GM12874 (cell line): ENCODE measurements around the gene SEMA6C.

ENCODE experiments used
- TF ChIP-seq, protein P1 (sequence below): IDR thresholded peaks from 2 replicates; pipeline ENCODE4 v1.5.1; 2011; ENCODE audit warnings: low read depth, mild to moderate bottlenecking, control low read depth, low read length, moderate library complexity; ENCODE audit not compliant: insufficient read depth

SEMA6C gene

GRCh38 chr1:151165281-151165737, 18.9 kb upstream of the SEMA6C start:
- TF ChIP-seq, protein P1, sequence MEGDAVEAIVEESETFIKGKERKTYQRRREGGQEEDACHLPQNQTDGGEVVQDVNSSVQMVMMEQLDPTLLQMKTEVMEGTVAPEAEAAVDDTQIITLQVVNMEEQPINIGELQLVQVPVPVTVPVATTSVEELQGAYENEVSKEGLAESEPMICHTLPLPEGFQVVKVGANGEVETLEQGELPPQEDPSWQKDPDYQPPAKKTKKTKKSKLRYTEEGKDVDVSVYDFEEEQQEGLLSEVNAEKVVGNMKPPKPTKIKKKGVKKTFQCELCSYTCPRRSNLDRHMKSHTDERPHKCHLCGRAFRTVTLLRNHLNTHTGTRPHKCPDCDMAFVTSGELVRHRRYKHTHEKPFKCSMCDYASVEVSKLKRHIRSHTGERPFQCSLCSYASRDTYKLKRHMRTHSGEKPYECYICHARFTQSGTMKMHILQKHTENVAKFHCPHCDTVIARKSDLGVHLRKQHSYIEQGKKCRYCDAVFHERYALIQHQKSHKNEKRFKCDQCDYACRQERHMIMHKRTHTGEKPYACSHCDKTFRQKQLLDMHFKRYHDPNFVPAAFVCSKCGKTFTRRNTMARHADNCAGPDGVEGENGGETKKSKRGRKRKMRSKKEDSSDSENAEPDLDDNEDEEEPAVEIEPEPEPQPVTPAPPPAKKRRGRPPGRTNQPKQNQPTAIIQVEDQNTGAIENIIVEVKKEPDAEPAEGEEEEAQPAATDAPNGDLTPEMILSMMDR, result no peak

DNA sequence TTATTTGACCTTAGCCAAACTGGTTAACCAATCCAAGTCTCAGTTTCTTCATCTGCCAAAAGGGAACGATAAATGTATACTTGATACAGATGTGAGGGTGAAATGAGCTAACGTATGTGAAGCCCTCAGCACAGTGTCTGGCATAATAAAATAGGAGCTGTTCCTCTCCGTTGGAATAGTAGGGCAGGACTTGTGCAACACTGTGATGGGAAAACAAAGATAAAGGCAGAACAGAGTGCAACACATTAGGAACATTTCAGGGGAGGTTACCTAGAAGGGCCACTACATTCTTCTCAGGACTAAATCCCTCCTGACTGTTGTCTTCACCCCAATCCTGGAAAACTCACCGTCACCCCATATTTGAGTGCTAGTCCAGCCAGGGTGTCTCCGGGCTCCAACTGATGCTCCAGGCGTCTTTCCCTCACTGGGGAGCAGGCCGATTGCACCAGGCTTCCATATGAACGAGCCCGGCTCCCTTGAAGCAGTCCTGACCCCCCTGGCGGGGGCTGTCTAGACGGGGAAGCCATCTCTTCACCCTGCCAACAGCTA, 18.4 kb upstream of the SEMA6C start:
- TF ChIP-seq, protein P1, result no peak

DNA sequence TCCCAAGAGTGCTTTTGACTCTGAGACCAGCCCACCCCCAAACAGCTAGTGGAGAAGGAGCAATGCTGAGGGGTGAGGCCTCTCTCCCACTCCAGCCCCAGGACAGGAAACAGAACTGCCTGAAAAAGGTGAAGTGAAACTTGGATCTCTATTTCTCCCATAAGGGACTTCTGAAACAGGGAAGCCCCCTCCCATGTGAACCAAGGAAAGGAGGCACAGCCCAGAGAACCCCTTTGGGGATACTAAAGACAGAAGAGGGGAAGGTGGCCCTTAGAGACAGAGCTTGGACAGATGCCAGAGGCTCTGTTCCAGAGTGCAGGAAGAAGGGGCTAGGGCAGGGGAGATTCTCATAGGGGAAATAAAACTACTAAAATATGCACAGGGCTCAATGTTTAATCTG, 12.9 kb upstream of the SEMA6C start:
- TF ChIP-seq, protein P1, result no peak

- TF ChIP-seq, protein P1, result no peak
Measured at GRCh38 chr1:151158751-151159251, 12.4 kb upstream of the SEMA6C start.

DNA sequence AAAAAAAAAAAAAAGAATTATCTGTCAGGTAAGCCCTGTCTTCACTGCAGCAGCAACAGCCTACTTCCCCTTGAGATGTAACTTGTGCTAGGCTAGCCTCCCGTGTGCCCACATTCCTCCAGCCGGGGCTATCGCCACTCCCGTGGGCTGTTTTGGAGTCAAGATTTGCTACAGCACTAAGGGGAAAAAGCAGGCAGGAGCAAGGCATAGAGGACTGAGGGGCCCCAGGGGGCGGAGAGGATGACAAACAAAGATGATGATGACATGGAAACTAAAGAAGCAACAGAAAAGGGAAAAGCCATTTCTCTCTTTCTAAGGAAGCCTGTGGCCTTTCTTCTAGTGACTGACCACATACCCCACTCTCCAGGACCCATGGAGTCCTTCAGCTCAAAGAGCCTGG, 11.9 kb upstream of the SEMA6C start:
- TF ChIP-seq, protein P1, result no peak

DNA sequence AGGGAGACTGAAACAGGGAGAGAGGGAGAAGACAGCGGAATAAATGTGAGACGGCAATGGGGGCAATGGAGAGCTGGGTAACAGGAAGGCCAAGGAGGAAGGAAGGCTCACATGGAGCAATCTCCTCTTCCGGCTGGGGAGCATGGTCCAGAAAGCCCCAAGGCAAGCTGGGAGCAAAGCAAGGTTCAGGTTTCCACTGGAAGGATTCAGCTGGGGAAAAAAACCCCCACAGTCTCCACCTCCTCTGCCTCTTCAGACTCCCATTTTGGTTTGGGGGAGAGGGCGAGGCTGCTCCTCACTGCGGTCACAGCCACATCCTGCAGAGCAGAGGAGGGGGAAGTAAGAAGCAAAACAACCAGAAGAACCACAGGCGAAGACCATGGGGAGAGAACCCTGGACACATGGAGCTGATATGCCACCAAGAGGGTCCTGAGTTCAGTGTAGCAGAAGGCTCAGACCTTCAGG, 10.7 kb upstream of the SEMA6C start:
- TF ChIP-seq, protein P1, result no peak

GRCh38 chr1:151156515-151156819, 10.0 kb upstream of the SEMA6C start, which contains the start of gene TNFAIP8L2:
Gene TNFAIP8L2 (plus strand): TSS chr1:151156649. CDS start chr1:151158698, 2,049 bp downstream.
- TF ChIP-seq, protein P1, result no peak
